Muscle layer of duodenum (tissue), 2 donors: ENCODE results near the gene TBRG4.

Experiments used
- H3K27ac ChIP-seq: one replicate; pipeline ENCODE4 v1.7.0; 2013; ENCODE audit warnings: mild to moderate bottlenecking, low read length
- H3K27me3 ChIP-seq: one replicate; pipeline ENCODE4 v1.7.0; 2013; ENCODE audit warnings: low read depth, mild to moderate bottlenecking, control low read depth, low read length
- H3K36me3 ChIP-seq, 2 donors: one replicate each; pipeline ENCODE4 v1.7.0; 2013; ENCODE audit warnings: low read length in 2 of 2, control low read depth in 1 of 2, mild to moderate bottlenecking in 1 of 2; ENCODE audit not compliant: insufficient read depth in 2 of 2, control insufficient read depth in 1 of 2
- H3K4me1 ChIP-seq, 2 donors: one replicate each; pipeline ENCODE4 v1.7.0; 2013; ENCODE audit warnings: low read length in 2 of 2, mild to moderate bottlenecking in 2 of 2, control low read depth in 1 of 2, moderate library complexity in 1 of 2; ENCODE audit not compliant: insufficient read depth in 2 of 2, control insufficient read depth in 1 of 2
- H3K4me3 ChIP-seq, 2 donors: one replicate each; pipeline ENCODE4 v1.7.0; 2013; ENCODE audit warnings: low read length in 2 of 2, low read depth in 1 of 2, mild to moderate bottlenecking in 1 of 2
- H3K9me3 ChIP-seq, 2 donors: one replicate each; pipeline ENCODE4 v1.7.0; 2013; ENCODE audit warnings: low read length in 2 of 2, control low read depth in 1 of 2, mild to moderate bottlenecking in 1 of 2; ENCODE audit not compliant: control insufficient read depth in 1 of 2
- donor health status: healthy.

The TBRG4 gene

GRCh38 chr7:45069444-45070253, 41.8 kb downstream of the TBRG4 start:
- Histone ChIP-seq H3K4me1 (no peaks in the 10 kb centered on the region), H3K36me3 (peaks cover 61 to 83% of the 10 kb centered on the region in 2 donors), H3K27me3 (no peaks in the 10 kb centered on the region)

GRCh38 chr7:45068236-45069023, 43.1 kb downstream of the TBRG4 start:
- no peaks in the 10 kb centered on the region for H3K9me3 ChIP-seq
- no peaks in the 10 kb centered on the region for H3K4me1 ChIP-seq
- no peak overlapping the region for H3K27ac ChIP-seq
- no peaks in the 10 kb centered on the region for H3K27me3 ChIP-seq
- H3K36me3 ChIP-seq: peaks cover 62 to 84% of the 10 kb centered on the region in 2 donors
- no peak overlapping the region for H3K4me3 ChIP-seq

More at GRCh38 chr7:45069444-45070253, 41.8 kb downstream of the TBRG4 start:
- Histone ChIP-seq H3K9me3 (no peaks in the 10 kb centered on the region), H3K4me3 (no peak overlapping the region), H3K27ac (no peak overlapping the region)

GRCh38 chr7:45067582-45067981, 43.9 kb downstream of the TBRG4 start:
- Histone ChIP-seq H3K36me3 (peaks cover 58 to 75% of the 10 kb centered on the region in 2 donors), H3K4me1 (no peaks in the 10 kb centered on the region), H3K4me3 (no peak overlapping the region), H3K27ac (no peak overlapping the region), H3K9me3 (no peaks in the 10 kb centered on the region), H3K27me3 (no peaks in the 10 kb centered on the region)

GRCh38 chr7:45066409-45066808, 45.1 kb downstream of the TBRG4 start:
- Histone ChIP-seq H3K36me3 (peaks cover 46 to 64% of the 10 kb centered on the region in 2 donors), H3K27me3 (no peaks in the 10 kb centered on the region)

GRCh38 chr7:45065031-45065995, 46.2 kb downstream of the TBRG4 start:
- no peaks in the 10 kb centered on the region for H3K27me3 ChIP-seq
- H3K36me3 ChIP-seq: peaks cover 39 to 54% of the 10 kb centered on the region in 2 donors
- H3K4me3 ChIP-seq: no peak overlapping the region
- no peaks in the 10 kb centered on the region for H3K4me1 ChIP-seq
- H3K9me3 ChIP-seq: no peaks in the 10 kb centered on the region
- H3K27ac ChIP-seq: no peak overlapping the region

More at GRCh38 chr7:45066409-45066808, 45.1 kb downstream of the TBRG4 start:
- no peak overlapping the region for H3K4me3 ChIP-seq
- no peaks in the 10 kb centered on the region for H3K4me1 ChIP-seq
- no peak overlapping the region for H3K27ac ChIP-seq
- no peaks in the 10 kb centered on the region for H3K9me3 ChIP-seq

GRCh38 chr7:45064047-45064725, 47.3 kb downstream of the TBRG4 start:
- H3K4me3 ChIP-seq: no peak overlapping the region
- H3K9me3 ChIP-seq: no peaks in the 10 kb centered on the region
- no peaks in the 10 kb centered on the region for H3K4me1 ChIP-seq
- no peaks in the 10 kb centered on the region for H3K27me3 ChIP-seq
- no peak overlapping the region for H3K27ac ChIP-seq
- peaks cover 34 to 43% of the 10 kb centered on the region in 2 donors for H3K36me3 ChIP-seq

- H3K27ac ChIP-seq: no peak overlapping the region
- peaks cover 22 to 24% of the 10 kb centered on the region in 2 donors for H3K36me3 ChIP-seq
- H3K4me3 ChIP-seq: no peak overlapping the region
Observed at GRCh38 chr7:45061806-45062425, 49.6 kb downstream of the TBRG4 start.

GRCh38 chr7:45061352-45061751, 50.1 kb downstream of the TBRG4 start:
- Histone ChIP-seq H3K36me3 (peaks cover 22 to 24% of the 10 kb centered on the region in 2 donors), H3K27me3 (no peaks in the 10 kb centered on the region), H3K4me3 (no peak overlapping the region)

More at GRCh38 chr7:45061806-45062425, 49.6 kb downstream of the TBRG4 start:
- Histone ChIP-seq H3K4me1 (no peaks in the 10 kb centered on the region), H3K27me3 (no peaks in the 10 kb centered on the region), H3K9me3 (no peaks in the 10 kb centered on the region)

GRCh38 chr7:45060295-45060694, 51.2 kb downstream of the TBRG4 start:
- no peaks in the 10 kb centered on the region for H3K4me1 ChIP-seq
- H3K27ac ChIP-seq: no peak overlapping the region
- no peaks in the 10 kb centered on the region for H3K27me3 ChIP-seq
- no peak overlapping the region for H3K4me3 ChIP-seq
- peaks cover 15 to 18% of the 10 kb centered on the region in 2 donors for H3K36me3 ChIP-seq
- H3K9me3 ChIP-seq: no peaks in the 10 kb centered on the region

More at GRCh38 chr7:45061352-45061751, 50.1 kb downstream of the TBRG4 start:
- H3K9me3 ChIP-seq: no peaks in the 10 kb centered on the region
- no peak overlapping the region for H3K27ac ChIP-seq
- H3K4me1 ChIP-seq: no peaks in the 10 kb centered on the region

GRCh38 chr7:45057878-45058277, 53.6 kb downstream of the TBRG4 start:
- H3K27me3 ChIP-seq: no peaks in the 10 kb centered on the region
- H3K9me3 ChIP-seq: no peaks in the 10 kb centered on the region
- H3K4me1 ChIP-seq: no peaks in the 10 kb centered on the region
- H3K4me3 ChIP-seq: no peak overlapping the region
- no peak overlapping the region for H3K27ac ChIP-seq
- H3K36me3 ChIP-seq: peaks cover 0 to 5% of the 10 kb centered on the region in 2 donors
